ENCODE measurements around the gene MARCKSL1. TPM values are rescaled to one million over a fixed set of nuclear protein-coding genes. Genes with fewer than 3 reads are reported as not detected.
"Not testable (repeated sequence)": the region's sequence is repeated elsewhere in the genome, so short reads cannot be mapped to it uniquely, and the experiment has no call there.

MARCKSL1 gene
- total and polyA plus RNA-seq, 4 donors: 28.4 to 78.4 (median 39.5) TPM

DNA sequence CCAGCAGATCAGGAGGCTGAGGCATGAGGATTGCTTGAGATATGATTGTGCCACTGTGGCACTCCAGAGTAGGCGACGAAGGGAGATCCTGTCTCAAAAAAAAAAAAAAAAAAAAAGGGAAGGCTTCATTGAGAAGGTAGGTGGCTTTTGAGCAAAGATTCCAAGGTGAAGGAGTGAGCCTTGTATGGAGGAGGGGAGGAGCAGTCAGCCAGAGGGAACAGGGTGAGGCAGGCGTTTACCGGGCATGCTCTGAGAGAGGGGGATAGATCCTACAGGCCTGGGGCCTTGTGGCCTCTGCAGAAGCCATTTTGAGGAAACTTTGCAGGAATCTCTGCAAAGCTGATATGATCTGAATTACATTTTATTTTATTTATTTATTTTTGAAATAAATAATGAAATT, 49.3 kb downstream of the MARCKSL1 start:
- TF ChIP-seq, protein P1, sequence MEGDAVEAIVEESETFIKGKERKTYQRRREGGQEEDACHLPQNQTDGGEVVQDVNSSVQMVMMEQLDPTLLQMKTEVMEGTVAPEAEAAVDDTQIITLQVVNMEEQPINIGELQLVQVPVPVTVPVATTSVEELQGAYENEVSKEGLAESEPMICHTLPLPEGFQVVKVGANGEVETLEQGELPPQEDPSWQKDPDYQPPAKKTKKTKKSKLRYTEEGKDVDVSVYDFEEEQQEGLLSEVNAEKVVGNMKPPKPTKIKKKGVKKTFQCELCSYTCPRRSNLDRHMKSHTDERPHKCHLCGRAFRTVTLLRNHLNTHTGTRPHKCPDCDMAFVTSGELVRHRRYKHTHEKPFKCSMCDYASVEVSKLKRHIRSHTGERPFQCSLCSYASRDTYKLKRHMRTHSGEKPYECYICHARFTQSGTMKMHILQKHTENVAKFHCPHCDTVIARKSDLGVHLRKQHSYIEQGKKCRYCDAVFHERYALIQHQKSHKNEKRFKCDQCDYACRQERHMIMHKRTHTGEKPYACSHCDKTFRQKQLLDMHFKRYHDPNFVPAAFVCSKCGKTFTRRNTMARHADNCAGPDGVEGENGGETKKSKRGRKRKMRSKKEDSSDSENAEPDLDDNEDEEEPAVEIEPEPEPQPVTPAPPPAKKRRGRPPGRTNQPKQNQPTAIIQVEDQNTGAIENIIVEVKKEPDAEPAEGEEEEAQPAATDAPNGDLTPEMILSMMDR (IDR thresholded peaks at IDR 0.05; ENCODE audit: control extremely low read depth, extremely low read depth): no peak
- Histone ChIP-seq H3K27me3 (ENCODE audit: control insufficient read depth in 3 of 3, insufficient read depth in 3 of 3, low read length in 2 of 3) (no peaks in the 10 kb centered on the region), H3K36me3 (ENCODE audit: control insufficient read depth in 4 of 4, insufficient read depth in 4 of 4, low read length in 4 of 4) (no peaks in the 10 kb centered on the region), H3K9me3 (ENCODE audit: control insufficient read depth in 4 of 4, insufficient read depth in 3 of 4, low read length in 3 of 4) (no peaks in the 10 kb centered on the region), H3K9ac (ENCODE audit: insufficient read depth in 1 of 2, low read length in 2 of 2) (no peak overlapping the region), H3K27ac (ENCODE audit: low read depth in 1 of 2, low read length in 1 of 2) (no peak overlapping the region), H3K4me1 (ENCODE audit: control insufficient read depth in 5 of 5, insufficient read depth in 5 of 5, low read length in 5 of 5) (peaks cover 0 to 3% (median 0%) of the 10 kb centered on the region in 5 donors), H3K4me3 (no peak overlapping the region)
- no peak for ATAC-seq (ENCODE audit: insufficient read depth, low FRiP score)
- DNase-seq: no peak
- 88 to 96% methylated on average over 4 of the region's 4 CpGs for WGBS, 2 donors

DNA sequence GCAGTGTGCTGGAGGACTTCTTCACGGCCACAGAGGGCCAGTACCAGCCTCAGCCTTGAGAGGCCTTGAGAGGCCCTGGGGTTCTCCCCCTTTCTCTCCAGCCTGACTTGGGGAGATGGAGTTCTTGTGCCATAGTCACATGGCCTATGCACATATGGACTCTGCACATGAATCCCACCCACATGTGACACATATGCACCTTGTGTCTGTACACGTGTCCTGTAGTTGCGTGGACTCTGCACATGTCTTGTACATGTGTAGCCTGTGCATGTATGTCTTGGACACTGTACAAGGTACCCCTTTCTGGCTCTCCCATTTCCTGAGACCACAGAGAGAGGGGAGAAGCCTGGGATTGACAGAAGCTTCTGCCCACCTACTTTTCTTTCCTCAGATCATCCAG, 50.4 kb downstream of the MARCKSL1 start:
- no peaks in the 10 kb centered on the region for H3K4me1 ChIP-seq (ENCODE audit: control insufficient read depth in 5 of 5, insufficient read depth in 5 of 5, low read length in 5 of 5)
- 91 to 96% methylated on average over 3 of the region's 3 CpGs for WGBS, 2 donors
- no peaks in the 10 kb centered on the region for H3K27me3 ChIP-seq (ENCODE audit: control insufficient read depth in 3 of 3, insufficient read depth in 3 of 3, low read length in 2 of 3)
- ATAC-seq (ENCODE audit: insufficient read depth, low FRiP score): no peak
- TF ChIP-seq, protein P1 (IDR thresholded peaks at IDR 0.05; ENCODE audit: control extremely low read depth, extremely low read depth): no peak
- H3K36me3 ChIP-seq (ENCODE audit: control insufficient read depth in 4 of 4, insufficient read depth in 4 of 4, low read length in 4 of 4): no peaks in the 10 kb centered on the region
- H3K27ac ChIP-seq (ENCODE audit: low read depth in 1 of 2, low read length in 1 of 2): no peak overlapping the region
- no peak overlapping the region for H3K4me3 ChIP-seq
- H3K9me3 ChIP-seq (ENCODE audit: control insufficient read depth in 4 of 4, insufficient read depth in 3 of 4, low read length in 3 of 4): no peaks in the 10 kb centered on the region
- H3K9ac ChIP-seq (ENCODE audit: insufficient read depth in 1 of 2, low read length in 2 of 2): no peak overlapping the region
- DNase-seq: no peak

DNA sequence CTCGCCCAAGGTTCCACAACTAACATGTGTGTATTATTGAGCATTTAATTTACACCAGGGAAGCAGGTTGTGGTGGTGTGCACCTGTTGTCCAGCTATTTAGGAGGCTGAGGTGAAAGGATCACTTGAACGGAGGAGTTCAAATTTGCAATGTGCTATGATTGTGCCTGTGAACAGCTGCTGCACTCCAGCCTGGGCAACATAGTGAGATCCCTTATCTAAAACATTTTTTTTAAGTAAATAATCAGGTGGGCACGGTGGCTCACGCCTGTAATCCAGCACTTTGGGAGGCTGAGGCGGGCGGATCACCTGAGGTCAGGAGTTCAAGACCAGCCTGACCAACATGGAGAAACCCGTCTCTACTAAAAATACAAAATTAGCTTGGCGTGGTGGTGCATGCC, 51.3 kb downstream of the MARCKSL1 start:
- not testable (repeated sequence) for H3K9me3 ChIP-seq (ENCODE audit: control insufficient read depth in 4 of 4, insufficient read depth in 3 of 4, low read length in 3 of 4); H3K9ac ChIP-seq (ENCODE audit: insufficient read depth in 1 of 2, low read length in 2 of 2); H3K27ac ChIP-seq (ENCODE audit: low read depth in 1 of 2, low read length in 1 of 2); H3K4me1 ChIP-seq (ENCODE audit: control insufficient read depth in 5 of 5, insufficient read depth in 5 of 5, low read length in 5 of 5); DNase-seq; H3K27me3 ChIP-seq (ENCODE audit: control insufficient read depth in 3 of 3, insufficient read depth in 3 of 3, low read length in 2 of 3); H3K4me3 ChIP-seq; ATAC-seq (ENCODE audit: insufficient read depth, low FRiP score); H3K36me3 ChIP-seq (ENCODE audit: control insufficient read depth in 4 of 4, insufficient read depth in 4 of 4, low read length in 4 of 4)
- 91 to 96% methylated on average over 8 of the region's 8 CpGs for WGBS, 2 donors

Small RNA genes lying within 50 kb of the gene (small RNA-seq; reads per million reads assigned to genes)
- not detected for gene RF00019 (ENCODE audit: low replicate concordance)

Other genes with a start within 250 kb of the MARCKSL1 start
- gene KPNA6, start 228.2 kb downstream of the MARCKSL1 start, total RNA-seq: 10 to 100 TPM; 35.1 to 54.0 TPM
- 10 to 100 TPM in 1 of 2 donors, 1 to 10 TPM in 1; 7.9 to 11.3 TPM for gene KPNA6, start 228.2 kb downstream of the MARCKSL1 start, polyA plus RNA-seq
- 10 to 100 TPM; 39.1 to 55.6 TPM for gene TXLNA, start 156.6 kb downstream of the MARCKSL1 start, total RNA-seq
- gene TXLNA, start 156.6 kb downstream of the MARCKSL1 start, polyA plus RNA-seq: 10 to 100 TPM; 22.2 to 22.8 TPM
- gene CCDC28B, start 135.6 kb downstream of the MARCKSL1 start, total RNA-seq: 10 to 100 TPM in 1 of 2 donors, 1 to 10 TPM in 1; 4.4 to 12.5 TPM
- 1 to 10 TPM; 5.6 to 5.8 TPM for gene CCDC28B, start 135.6 kb downstream of the MARCKSL1 start, polyA plus RNA-seq
- gene IQCC, start 130.6 kb downstream of the MARCKSL1 start, total RNA-seq: 1 to 10 TPM; 2.4 to 3.8 TPM
- 1 to 10 TPM; 1.6 to 2.5 TPM for gene IQCC, start 130.6 kb downstream of the MARCKSL1 start, polyA plus RNA-seq
- gene DCDC2B, start 127.1 kb downstream of the MARCKSL1 start, total RNA-seq: 1 to 10 TPM; 7.2 to 10.0 TPM
- gene DCDC2B, start 127.1 kb downstream of the MARCKSL1 start, polyA plus RNA-seq: 1 to 10 TPM; 3.5 to 4.3 TPM
- gene TMEM234, start 113.9 kb downstream of the MARCKSL1 start, total RNA-seq: 10 to 100 TPM; 29.8 to 30.2 TPM
- gene TMEM234, start 113.9 kb downstream of the MARCKSL1 start, polyA plus RNA-seq: 10 to 100 TPM; 17.1 to 17.5 TPM
- 100 to 1,000 TPM in 1 of 2 donors, 10 to 100 TPM in 1; 81.0 to 153 TPM for gene EIF3I, start 113.8 kb downstream of the MARCKSL1 start, total RNA-seq
- 100 to 1,000 TPM; 218 to 255 TPM for gene EIF3I, start 113.8 kb downstream of the MARCKSL1 start, polyA plus RNA-seq
- gene FAM167B, start 89.0 kb downstream of the MARCKSL1 start, total RNA-seq: 1 to 10 TPM; 2.6 to 5.4 TPM
- gene FAM167B, start 89.0 kb downstream of the MARCKSL1 start, polyA plus RNA-seq: 10 to 100 TPM in 1 of 2 donors, 1 to 10 TPM in 1; 5.9 to 30.5 TPM
- gene LCK, start 85.0 kb downstream of the MARCKSL1 start, total RNA-seq: 1 to 10 TPM; 3.5 to 8.9 TPM
- gene LCK, start 85.0 kb downstream of the MARCKSL1 start, polyA plus RNA-seq: 1 to 10 TPM; 2.4 to 5.0 TPM
- 10 to 100 TPM; 66.2 to 90.4 TPM for gene HDAC1, start 44.1 kb downstream of the MARCKSL1 start, total RNA-seq
- gene HDAC1, start 44.1 kb downstream of the MARCKSL1 start, polyA plus RNA-seq: 10 to 100 TPM; 47.3 to 78.8 TPM
- 1 to 10 TPM; 2.2 to 7.0 TPM for gene FAM229A, start 26.3 kb upstream of the MARCKSL1 start, total RNA-seq
- gene FAM229A, start 26.3 kb upstream of the MARCKSL1 start, polyA plus RNA-seq: 1 to 10 TPM; 3.2 to 7.2 TPM
- 1 to 10 TPM in 1 of 2 donors, under 1 TPM in 1; 0.46 to 1.4 TPM for gene TSSK3, start 26.3 kb upstream of the MARCKSL1 start, total RNA-seq
- 1 to 10 TPM in 1 of 2 donors, under 1 TPM in 1; 0.37 to 1.0 TPM for gene TSSK3, start 26.3 kb upstream of the MARCKSL1 start, polyA plus RNA-seq
- 10 to 100 TPM; 58.7 to 80.5 TPM for gene BSDC1, start 58.2 kb upstream of the MARCKSL1 start, total RNA-seq
- 10 to 100 TPM; 32.8 to 38.0 TPM for gene BSDC1, start 58.2 kb upstream of the MARCKSL1 start, polyA plus RNA-seq
- under 1 TPM; 0.03 to 0.09 TPM for gene ZBTB8B, start 128.8 kb upstream of the MARCKSL1 start, total RNA-seq
- gene ZBTB8B, start 128.8 kb upstream of the MARCKSL1 start, polyA plus RNA-seq: under 1 TPM; under 0.01 to 0.02 TPM
- 10 to 100 TPM in 1 of 2 donors, 1 to 10 TPM in 1; 8.4 to 13.9 TPM for gene ZBTB8A, start 203.2 kb upstream of the MARCKSL1 start, total RNA-seq
- gene ZBTB8A, start 203.2 kb upstream of the MARCKSL1 start, polyA plus RNA-seq: 1 to 10 TPM; 2.7 to 2.9 TPM

Measured in lung (tissue), 13 donors.